K562 (cell line): Measurements from ENCODE around the gene GRHL3. TPM values are rescaled to one million over a fixed set of nuclear protein-coding genes. Genes with fewer than 3 reads are reported as not detected.
"Not testable (repeated sequence)": the region's sequence is repeated elsewhere in the genome, so short reads cannot be mapped to it uniquely, and the experiment has no call there.

Source experiments
- ATAC-seq: fragments of 200-7000 bp; cut with Tn5 transposase; 3 replicates; pipeline ENCODE4 v1.9.1; 2020; ENCODE audit warnings: moderate library complexity
- BruUV-seq: library from RNA; stranded (reverse); fragments of 400-500 nt; replicated peaks from 2 replicates; lab custom pipeline; 2021; lab: Mats Ljungman, UMichigan
- CTCF ChIA-PET: fragments of 300-600 bp; formaldehyde crosslinking; extraction: SDS; loops from one replicate; lab custom pipeline; 2021; ENCODE audit warnings: low intra/inter-chr PET ratio; lab: Yijun Ruan, JAX
- POLR2A ChIA-PET: fragments of 300-600, 350-650 bp; sonication (Branson Sonifier 250); formaldehyde crosslinking; extraction: SDS; loops from one replicate; lab custom pipeline; 2021; ENCODE audit warnings: antibody characterized with exemption, inconsistent platforms; lab: Yijun Ruan, JAX
- DNase-seq, 4 experiments: peaks; one replicate each; pipeline versions ENCODE4 v3.0.0 to v3.0.0-alpha.2; 2011 to 2018; ENCODE audit warnings: low spot score in 3 of 4, mixed read lengths in 3 of 4; ENCODE audit errors: extremely low read depth in 1 of 4
- FAIRE-seq: peaks from 2 replicates; lab custom pipeline; 2011; peaks lifted over from hg19 to GRCh38; lab: Jason Lieb, UNC
- H2AFZ ChIP-seq: 2 replicates; pipeline ENCODE4 v1.6.0; 2011; ENCODE audit warnings: low read depth, low read length, control low read depth, inconsistent platforms
- H3K27ac ChIP-seq: fragments of 200-600 bp; 3 replicates; pipeline ENCODE4 v1.8.0; 2011; ENCODE audit warnings: low read depth, mild to moderate bottlenecking, control low read depth, inconsistent platforms, low read length, moderate library complexity, mixed read lengths; ENCODE audit errors: extremely low read depth
- H3K27me3 ChIP-seq, 2 experiments: fragments of 300-600 bp in 1 of 2; 2 replicates in 1 of 2; 3 replicates in 1 of 2; pipeline versions ENCODE4 v1.6.0 to v1.8.0; 2011; ENCODE audit warnings: inconsistent platforms in 2 of 2, low read length in 2 of 2, mild to moderate bottlenecking in 1 of 2, mixed read lengths in 1 of 2, moderate library complexity in 1 of 2; ENCODE audit not compliant: control insufficient read depth in 2 of 2, insufficient read depth in 2 of 2
- H3K36me3 ChIP-seq: fragments of 300-600 bp; 3 replicates; pipeline ENCODE4 v1.8.0; 2011; ENCODE audit warnings: mild to moderate bottlenecking, low read length, inconsistent platforms; ENCODE audit not compliant: control insufficient read depth, insufficient read depth
- H3K4me1 ChIP-seq, 2 experiments: fragments of 200-600 bp in 1 of 2; replicated peaks in 1 of 2; 2 replicates in 1 of 2; 3 replicates in 1 of 2; pipeline versions ENCODE4 v1.5.1 to v1.8.0; 2011; ENCODE audit warnings: inconsistent platforms in 2 of 2, low read length in 2 of 2, mild to moderate bottlenecking in 1 of 2, mixed read lengths in 1 of 2, moderate library complexity in 1 of 2; ENCODE audit not compliant: control insufficient read depth in 2 of 2, insufficient read depth in 2 of 2
- H3K4me2 ChIP-seq: 2 replicates; pipeline ENCODE4 v1.6.1; 2011; ENCODE audit warnings: low read length, control low read depth, inconsistent platforms, mixed read lengths; ENCODE audit not compliant: insufficient read depth
- H3K4me3 ChIP-seq: fragments of 200-600 bp; sonication (generic), shearing (Covaris generic); 2 replicates; pipeline ENCODE4 v1.5.1; 2016; ENCODE audit warnings: control low read depth, inconsistent platforms
- H3K79me2 ChIP-seq: fragments of 200-600 bp; 3 replicates; pipeline ENCODE4 v1.8.0; 2011; ENCODE audit warnings: low read length, inconsistent platforms; ENCODE audit not compliant: control insufficient read depth, insufficient read depth
- H3K9ac ChIP-seq, 2 experiments: 2 replicates each; pipeline versions ENCODE4 v1.6.0 to v1.6.1; 2011; ENCODE audit warnings: low read depth in 2 of 2, low read length in 2 of 2, control low read depth in 1 of 2, inconsistent platforms in 1 of 2, mild to moderate bottlenecking in 1 of 2, mixed read lengths in 1 of 2; ENCODE audit not compliant: insufficient read depth in 1 of 2
- H3K9me1 ChIP-seq: one replicate; pipeline ENCODE4 v1.6.0; 2011; ENCODE audit warnings: inconsistent platforms, mild to moderate bottlenecking, low read length, moderate library complexity; ENCODE audit not compliant: control insufficient read depth, insufficient read depth
- H3K9me3 ChIP-seq: replicated peaks from 2 replicates; pipeline ENCODE4 v1.5.1; 2011; ENCODE audit warnings: low read depth, low read length, inconsistent platforms; ENCODE audit not compliant: control insufficient read depth, insufficient read depth
- H4K20me1 ChIP-seq: replicated peaks from 2 replicates; pipeline ENCODE4 v1.6.1; 2011; ENCODE audit warnings: low read length, inconsistent platforms, mixed read lengths; ENCODE audit not compliant: control insufficient read depth, insufficient read depth
- COPS2 ChIP-seq: fragments of 450-650 bp; conservative IDR thresholded peaks from 2 replicates; pipeline ENCODE4 v1.6.1; 2016; ENCODE audit warnings: mild to moderate bottlenecking, moderate library complexity
- ZNF780A ChIP-seq: fragments of 250-450 bp; sonication (Bioruptor Pico); IDR thresholded peaks from 2 replicates; pipeline ENCODE4 v1.5.0; 2021; ENCODE audit warnings: mild to moderate bottlenecking
- WGBS: fragments of 100-300 bp; shearing (Covaris generic); methylation state at CpG from one replicate; pipeline ENCODE4 v1.1.6; 2016; ENCODE audit warnings: low coverage, mixed read lengths; ENCODE audit not compliant: insufficient coverage; ENCODE audit errors: missing lambda C conversion rate; 5-methylcytosine and 5-hydroxymethylcytosine counted together
- in situ Hi-C: fragments of 300-500 bp; cut with MboI; formaldehyde crosslinking; loops from 4 replicates; pipeline ENCODE4 v1.15.0; 2018; ENCODE audit warnings: inconsistent platforms, mixed read lengths
- intact Hi-C: fragments of 100-400 bp; cut with micrococcal nuclease; formaldehyde crosslinking; loops from 2 replicates; pipeline ENCODE4 v1.14.2; 2022
- polyA plus RNA-seq, 8 experiments: library from polyadenylated mRNA; depleted of rRNA in 4 of 8; stranded (reverse) in 5 of 8; unstranded in 3 of 8; fragments of >200 nt; fragmentation: Nextera tagmentation in 2 of 8; fragmentation: Illumina TruSeq in 1 of 8; extraction: Ambion mirVana in 2 of 8; extraction: Trizol in 1 of 8; gene quantifications; 2 replicates each; pipeline versions ENCODE4 v1.2.1 to v1.2.3, GENCODE V29; 2011 to 2014; ENCODE audit warnings: inconsistent platforms in 1 of 8, missing spikeins in 1 of 8
- total RNA-seq, 7 experiments: library from RNA; depleted of rRNA in 6 of 7; stranded (reverse); fragments of >200 nt in 6 of 7; fragmentation: Illumina TruSeq in 2 of 7; extraction: Trizol in 2 of 7; gene quantifications; 2 replicates each; pipeline versions ENCODE4 v1.2.1 to v1.2.3, GENCODE V29; 2011 to 2021; ENCODE audit warnings: low replicate concordance in 1 of 7

GRHL3 gene
- total and polyA plus RNA-seq, 9 of the 15 experiments (the other 6 are each of a cell fraction or from before 2014, with no cell fraction given) = 0.01 to 0.04 TPM; not detected in 7

- H3K9ac ChIP-seq = no peak overlapping the region
These were observed 32.7 kb upstream of the GRHL3 start for GRCh38 chr1:24286246-24287010.

GRCh38 chr1:24287779-24288178, 31.4 kb upstream of the GRHL3 start:
- 1% methylated on average over 5 of the region's 6 CpGs for WGBS

More at GRCh38 chr1:24286246-24287010, 32.7 kb upstream of the GRHL3 start:
- in situ Hi-C loops = no loop called here
- TF ChIP-seq COPS2 = no peak
- TF ChIP-seq ZNF780A = no peak
- TF ChIP-seq, all 486 proteins: peak for 0
- no peaks in the 10 kb centered on the region for H3K4me1 ChIP-seq
- H4K20me1 ChIP-seq = no peaks in the 10 kb centered on the region
- FAIRE-seq = no peak
- 2% methylated on average over 11 of the region's 11 CpGs for WGBS
- H3K79me2 ChIP-seq = no peaks in the 10 kb centered on the region
- DNase-seq = no peak
- no peak overlapping the region for H2AFZ ChIP-seq
- intact Hi-C loops = no loop called here
- ATAC-seq = no peak
- peaks cover 17 to 53% of the 10 kb centered on the region in 2 experiments for H3K27me3 ChIP-seq
- H3K9me1 ChIP-seq = peaks cover 3% of the 10 kb centered on the region
- no peaks in the 10 kb centered on the region for H3K9me3 ChIP-seq
- no peaks in the 10 kb centered on the region for H3K36me3 ChIP-seq
- no TSS peak for BruUV-seq
- H3K4me2 ChIP-seq = no peak overlapping the region
- POLR2A ChIA-PET = interaction anchor here (1.2 kb wide), 1 partner anchor 21 kb away, joined by 5 read pairs; no protein-coding TSS in a partner anchor
- no peak overlapping the region for H3K4me3 ChIP-seq
- H3K27ac ChIP-seq = no peak overlapping the region
- CTCF ChIA-PET = no interaction called here

More at GRCh38 chr1:24287779-24288178, 31.4 kb upstream of the GRHL3 start:
- CTCF ChIA-PET, POLR2A ChIA-PET, BruUV-seq, H3K79me2 ChIP-seq, H3K4me2 ChIP-seq, FAIRE-seq, H3K9me3 ChIP-seq, ATAC-seq, H3K27ac ChIP-seq, H3K36me3 ChIP-seq, intact Hi-C loops, H4K20me1 ChIP-seq, H3K9me1 ChIP-seq, H3K4me3 ChIP-seq, H3K4me1 ChIP-seq, in situ Hi-C loops, H3K9ac ChIP-seq, H2AFZ ChIP-seq, DNase-seq: not testable (repeated sequence)
- H3K27me3 ChIP-seq = peaks cover 22 to 64% of the 10 kb centered on the region in 2 experiments
